GM12874 (cell line): Measurements from ENCODE around the gene GPRC5C.

Experiments
- CTCF ChIP-seq: IDR thresholded peaks from 2 replicates; pipeline ENCODE4 v1.5.1; 2011; ENCODE audit warnings: low read depth, mild to moderate bottlenecking, control low read depth, low read length, moderate library complexity; ENCODE audit not compliant: insufficient read depth

The GPRC5C gene

GRCh38 chr17:74467221-74467951 lies 35.5 kb downstream of the GPRC5C start:
- TF ChIP-seq CTCF = no peak

- TF ChIP-seq CTCF = no peak
These were observed 39.5 kb downstream of the GPRC5C start for GRCh38 chr17:74471341-74471740.

GRCh38 chr17:74472890-74473289 lies 41.0 kb downstream of the GPRC5C start:
- no peak for TF ChIP-seq CTCF

DNA sequence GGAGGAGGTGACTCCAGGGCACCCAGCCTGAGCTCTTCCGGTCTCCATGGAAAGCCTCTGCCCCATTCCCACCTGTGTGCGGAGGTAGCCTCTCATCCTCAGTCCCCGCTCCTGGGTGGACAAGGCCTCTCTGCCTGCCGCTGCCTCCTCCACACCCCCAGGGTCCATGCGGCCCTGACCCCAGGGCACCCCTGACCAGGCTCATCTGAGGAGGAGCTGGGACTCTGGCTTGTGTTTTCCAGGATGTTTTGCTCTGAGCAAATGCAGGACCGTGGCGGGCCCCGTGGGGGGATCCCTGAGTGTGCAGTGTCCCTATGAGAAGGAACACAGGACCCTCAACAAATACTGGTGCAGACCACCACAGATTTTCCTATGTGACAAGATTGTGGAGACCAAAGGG lies 41.4 kb downstream of the GPRC5C start:
- TF ChIP-seq CTCF = no peak

GRCh38 chr17:74474043-74474792 lies 42.3 kb downstream of the GPRC5C start:
- TF ChIP-seq CTCF = no peak

- no peak for TF ChIP-seq CTCF
These were observed 43.3 kb downstream of the GPRC5C start for GRCh38 chr17:74475189-74475588.

- TF ChIP-seq CTCF = no peak
These were observed 45.5 kb downstream of the GPRC5C start for GRCh38 chr17:74477411-74477810.
